NCI-H2196 treated with DMSO at 0.1 percent for 48 hours (cell line): Measurements from ENCODE around the gene PPP2R2C.

Experiments used
- DNase-seq: peaks from one replicate; lab custom pipeline; 2025; ENCODE audit not compliant: unreplicated experiment; lab: John Stamatoyannopoulos, UW

The PPP2R2C gene

DNA sequence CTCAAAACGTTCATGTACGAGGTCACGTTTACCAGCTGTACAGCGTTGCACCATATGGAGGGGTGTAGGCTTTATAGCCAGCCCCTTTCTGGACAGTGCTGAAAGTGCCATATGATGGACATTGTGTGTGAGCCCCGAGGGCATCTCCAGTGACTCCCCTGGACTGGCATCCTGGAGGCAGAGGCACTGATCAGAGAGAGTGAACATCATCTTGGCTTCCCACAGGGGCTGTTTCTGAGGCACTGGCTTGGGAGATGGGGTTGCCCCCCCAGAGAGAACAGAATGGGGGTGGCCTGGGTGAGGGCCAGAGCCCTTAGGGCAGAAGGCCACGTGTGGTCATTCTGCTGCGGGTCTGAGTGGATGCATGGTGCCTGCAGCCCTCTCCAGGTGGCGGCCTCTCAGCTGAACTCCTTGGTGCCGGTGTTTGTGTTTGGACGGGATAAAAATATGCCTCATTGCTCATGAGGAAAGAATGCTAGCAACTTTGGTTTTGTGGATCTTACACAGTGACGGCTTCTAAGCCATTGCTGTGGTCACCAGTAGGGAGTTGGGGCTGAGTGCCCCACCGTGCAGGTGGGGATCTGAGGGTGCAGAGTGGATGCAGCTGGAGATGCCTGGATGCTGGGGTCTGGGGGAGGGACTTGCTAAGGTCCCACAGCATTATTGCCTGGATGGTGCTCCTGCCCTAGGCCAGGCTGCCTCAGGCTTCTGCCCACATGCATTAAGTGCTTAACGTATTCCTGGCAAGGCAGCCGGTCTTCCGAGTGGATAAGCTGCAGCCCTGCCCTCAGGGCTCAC is 199.4 kb downstream of the PPP2R2C start:
- no peak for DNase-seq

DNA sequence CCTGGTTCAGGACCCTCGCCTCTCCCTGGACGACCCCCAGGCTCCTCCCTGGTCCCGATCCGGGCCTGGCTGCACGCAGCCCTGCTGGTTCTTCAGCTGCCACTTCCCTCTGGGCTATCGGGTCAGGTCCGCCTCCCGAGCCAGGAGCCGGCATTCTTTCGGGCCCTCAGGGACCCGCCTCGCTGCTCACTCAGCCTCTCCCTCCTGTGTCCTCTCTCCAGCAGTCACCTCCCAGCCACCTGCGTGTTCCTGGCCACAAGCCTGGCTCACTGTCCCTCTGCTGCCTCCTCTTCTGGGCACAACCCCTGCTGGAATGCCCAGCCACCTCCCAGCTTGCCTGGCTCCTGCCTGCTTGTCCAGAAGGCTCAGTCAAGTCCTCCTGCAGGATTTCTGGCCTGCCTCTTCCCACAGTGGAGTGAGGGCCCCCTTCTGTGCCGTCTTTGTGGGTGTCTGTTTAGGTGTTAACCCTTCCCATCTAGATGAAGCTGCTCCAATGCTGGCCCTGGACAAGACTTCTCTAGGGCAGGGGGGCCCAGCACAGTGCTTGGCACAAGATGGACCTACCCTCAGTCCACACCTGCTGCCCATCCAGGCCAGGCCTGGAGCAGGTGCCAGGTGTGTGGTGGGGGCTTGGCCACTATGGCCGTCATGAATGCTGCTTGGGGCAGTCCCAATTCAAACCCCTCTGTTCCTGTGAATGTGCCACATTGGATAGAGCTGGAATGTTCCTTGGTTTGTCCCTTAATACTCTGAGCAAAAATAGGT is 200.5 kb downstream of the PPP2R2C start:
- no peak for DNase-seq

DNA sequence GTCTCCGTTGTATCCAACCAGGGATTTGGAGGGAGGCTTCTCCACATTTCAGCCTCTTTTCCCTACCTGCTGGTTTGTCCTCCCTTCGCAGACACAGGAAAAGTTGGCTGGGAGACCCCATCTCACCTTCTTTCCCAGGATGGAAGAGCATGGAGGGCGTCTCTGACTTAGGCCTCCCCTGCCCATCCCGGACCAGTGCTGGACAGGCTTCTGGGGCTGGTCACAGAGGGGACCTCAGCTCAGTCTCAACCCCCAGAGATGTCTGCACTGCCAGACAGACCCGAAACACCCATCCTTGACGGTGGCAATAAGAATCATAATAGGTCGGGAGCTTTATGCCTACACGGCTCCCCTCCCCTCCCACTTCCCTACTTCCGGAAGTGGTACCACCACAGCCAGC is 201.2 kb downstream of the PPP2R2C start:
- no peak for DNase-seq

DNA sequence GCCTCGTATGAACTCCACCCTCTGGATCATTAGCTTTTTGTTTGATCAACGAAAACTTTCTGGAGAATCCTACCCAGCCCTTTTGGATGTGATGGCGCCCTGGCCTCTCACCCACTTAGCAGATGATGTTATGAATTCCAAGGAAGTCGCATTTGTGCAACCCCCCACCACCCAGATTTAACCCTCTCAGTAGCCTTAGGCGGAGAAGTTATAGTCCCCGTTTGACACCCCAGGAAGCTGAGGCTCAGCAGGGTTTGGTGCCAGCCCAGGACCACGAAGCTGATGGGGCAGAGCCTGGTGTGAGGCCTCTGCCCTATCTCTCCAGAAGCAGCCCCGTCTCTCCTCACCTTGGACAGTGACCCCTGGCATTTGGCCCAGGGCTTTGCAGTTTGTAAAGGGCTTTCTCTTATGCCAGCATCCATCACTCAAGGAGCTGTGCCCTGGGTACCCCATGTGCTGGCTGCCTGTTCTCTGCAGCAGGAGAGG is 201.7 kb downstream of the PPP2R2C start:
- DNase-seq: no peak
